HK-2 (cell line): ENCODE measurements around the gene CARMIL1.

Experiments used
- DNase-seq: peaks from one replicate; pipeline ENCODE4 v3.0.0-alpha.2; 2018; ENCODE audit not compliant: unreplicated experiment

The CARMIL1 gene

GRCh38 chr6:25508051-25508450 is 228.9 kb downstream of the CARMIL1 start:
- no peak for DNase-seq

- no peak for DNase-seq
These were observed 232.2 kb downstream of the CARMIL1 start for GRCh38 chr6:25511376-25511775.

GRCh38 chr6:25512560-25512959 is 233.4 kb downstream of the CARMIL1 start:
- no peak for DNase-seq

- DNase-seq, result no peak
These were observed 240.7 kb downstream of the CARMIL1 start for GRCh38 chr6:25519856-25520255.

- no peak for DNase-seq
These were observed 245.4 kb downstream of the CARMIL1 start for GRCh38 chr6:25524542-25524941.

GRCh38 chr6:25525078-25525477 is 245.9 kb downstream of the CARMIL1 start:
- no peak for DNase-seq

GRCh38 chr6:25534942-25535631 is 255.9 kb downstream of the CARMIL1 start:
- DNase-seq, result no peak

GRCh38 chr6:25535632-25536225 is 256.6 kb downstream of the CARMIL1 start:
- DNase-seq, result no peak

- no peak for DNase-seq
These were observed 257.6 kb downstream of the CARMIL1 start for GRCh38 chr6:25536781-25537180.

- no peak for DNase-seq
These were observed 258.3 kb downstream of the CARMIL1 start for GRCh38 chr6:25537349-25538018.

- DNase-seq, result no peak
These were observed 262.1 kb downstream of the CARMIL1 start for GRCh38 chr6:25541228-25541627.

- DNase-seq, result no peak
These were observed 264.1 kb downstream of the CARMIL1 start for GRCh38 chr6:25542984-25543910.

GRCh38 chr6:25544833-25545232 is 265.7 kb downstream of the CARMIL1 start:
- DNase-seq, result no peak

- DNase-seq, result no peak
These were observed 268.6 kb downstream of the CARMIL1 start for GRCh38 chr6:25547797-25548196.

- DNase-seq, result no peak
These were observed 269.3 kb downstream of the CARMIL1 start for GRCh38 chr6:25548451-25548850.

- DNase-seq, result no peak
These were observed 271.5 kb downstream of the CARMIL1 start for GRCh38 chr6:25550631-25551030.

GRCh38 chr6:25553502-25553901 is 274.3 kb downstream of the CARMIL1 start:
- DNase-seq, result no peak

GRCh38 chr6:25555188-25555587 is 276.0 kb downstream of the CARMIL1 start:
- DNase-seq, result no peak

GRCh38 chr6:25556516-25556915 is 277.3 kb downstream of the CARMIL1 start:
- DNase-seq, result peak; percentile 66

GRCh38 chr6:25558155-25558817 is 279.1 kb downstream of the CARMIL1 start:
- no peak for DNase-seq

- no peak for DNase-seq
These were observed 281.7 kb downstream of the CARMIL1 start for GRCh38 chr6:25560865-25561264.

- no peak for DNase-seq
These were observed 285.8 kb downstream of the CARMIL1 start for GRCh38 chr6:25564943-25565342.
